Common myeloid progenitor, CD34-positive (primary cell): Measurements from ENCODE around the gene CWC25.

Experiments
- CTCF ChIA-PET: fragments of 350-600 bp; sonication (Branson Sonifier 250); formaldehyde crosslinking; loops from one replicate; lab custom pipeline; 2021; ENCODE audit warnings: antibody characterized with exemption; lab: Charles Lee
- POLR2A ChIA-PET: fragments of 350-600 bp; sonication (Branson Sonifier 250); formaldehyde crosslinking; loops from one replicate; lab custom pipeline; 2021; ENCODE audit warnings: antibody characterized with exemption; lab: Charles Lee
- DNase-seq, 3 donors: peaks; one replicate each; pipeline versions ENCODE4 v3.0.0 to v3.0.0-alpha.2; 2013
- H3K27ac ChIP-seq, 2 experiments: 1 replicate in 1 of 2; 2 replicates in 1 of 2; pipeline ENCODE4 v1.7.0; 2013; ENCODE audit warnings: inconsistent platforms in 2 of 2, low read length in 2 of 2, mild to moderate bottlenecking in 2 of 2, low read depth in 1 of 2, moderate library complexity in 1 of 2; ENCODE audit not compliant: severe bottlenecking in 2 of 2, insufficient read depth in 1 of 2, poor library complexity in 1 of 2
- H3K27me3 ChIP-seq, 5 experiments: replicated peaks in 2 of 5; 1 replicate in 3 of 5; 2 replicates in 2 of 5; pipeline versions ENCODE4 v1.6.1 to v1.7.0; 2013; ENCODE audit warnings: low read length in 4 of 5, mild to moderate bottlenecking in 2 of 5, moderate library complexity in 2 of 5, inconsistent platforms in 1 of 5; ENCODE audit not compliant: insufficient read depth in 5 of 5, control insufficient read depth in 4 of 5
- H3K36me3 ChIP-seq, 4 experiments: 1 replicate in 2 of 4; 2 replicates in 2 of 4; pipeline versions ENCODE4 v1.6.1 to v1.7.0; 2013; ENCODE audit warnings: low read length in 3 of 4, control low read depth in 1 of 4, mild to moderate bottlenecking in 1 of 4; ENCODE audit not compliant: control insufficient read depth in 4 of 4, insufficient read depth in 4 of 4
- H3K4me1 ChIP-seq, 4 experiments: 1 replicate in 3 of 4; 2 replicates in 1 of 4; pipeline versions ENCODE4 v1.6.1 to v1.7.1; 2013; ENCODE audit warnings: low read length in 3 of 4, mild to moderate bottlenecking in 3 of 4, control low read depth in 1 of 4, inconsistent platforms in 1 of 4, moderate library complexity in 1 of 4; ENCODE audit not compliant: control insufficient read depth in 4 of 4, insufficient read depth in 4 of 4; ENCODE audit errors: control extremely low read depth in 1 of 4
- H3K4me3 ChIP-seq, 7 experiments: 1 replicate in 4 of 7; 2 replicates in 3 of 7; pipeline versions ENCODE4 v1.5.1 to v1.7.0; 2013; ENCODE audit warnings: mild to moderate bottlenecking in 7 of 7, low read length in 6 of 7, moderate library complexity in 6 of 7, inconsistent platforms in 2 of 7, low read depth in 2 of 7, control low read depth in 1 of 7; ENCODE audit not compliant: insufficient read depth in 4 of 7, control insufficient read depth in 1 of 7; ENCODE audit errors: extremely low read depth in 1 of 7
- H3K9me3 ChIP-seq, 5 experiments: 1 replicate in 4 of 5; 2 replicates in 1 of 5; pipeline versions ENCODE4 v1.6.1 to v1.7.1; 2013; ENCODE audit warnings: low read length in 4 of 5, mild to moderate bottlenecking in 2 of 5, inconsistent platforms in 1 of 5, low read depth in 1 of 5, moderate library complexity in 1 of 5; ENCODE audit not compliant: control insufficient read depth in 4 of 5, insufficient read depth in 2 of 5; ENCODE audit errors: control extremely low read depth in 1 of 5
- WGBS: methylation state at CpG from one replicate; pipeline ENCODE4 v1.1.5; 2013; ENCODE audit not compliant: insufficient coverage; 5-methylcytosine and 5-hydroxymethylcytosine counted together

Gene CWC25

GRCh38 chr17:38786372-38786771, 38.7 kb downstream of the CWC25 start:
- Histone ChIP-seq H3K4me1 (no peaks in the 10 kb centered on the region), H3K36me3 (peaks cover 12 to 57% (median 43%) of the 10 kb centered on the region in 4 experiments), H3K4me3 (no peak overlapping the region), H3K27me3 (no peaks in the 10 kb centered on the region), H3K9me3 (no peaks in the 10 kb centered on the region), H3K27ac (no peak overlapping the region)
- POLR2A ChIA-PET = no interaction called here
- DNase-seq = no peak
- CTCF ChIA-PET = no interaction called here
- WGBS = 88% methylated on average over 6 of the region's 6 CpGs

- WGBS = 95% methylated on average over 3 of the region's 3 CpGs
- CTCF ChIA-PET = no interaction called here
Measured at GRCh38 chr17:38783227-38783626, 41.9 kb downstream of the CWC25 start.

GRCh38 chr17:38779965-38780752, 45.0 kb downstream of the CWC25 start:
- no peak for DNase-seq
- H3K27me3 ChIP-seq = no peaks in the 10 kb centered on the region
- H3K4me1 ChIP-seq = no peaks in the 10 kb centered on the region
- 96% methylated on average over 23 of the region's 23 CpGs for WGBS
- H3K27ac ChIP-seq = no peak overlapping the region
- H3K36me3 ChIP-seq = peaks cover 45 to 88% (median 71%) of the 10 kb centered on the region in 4 experiments
- POLR2A ChIA-PET = interaction anchor here (0.5 kb wide), 1 partner anchor 7 kb away, joined by 3 read pairs; no protein-coding TSS in a partner anchor
- no peaks in the 10 kb centered on the region for H3K9me3 ChIP-seq
- H3K4me3 ChIP-seq = no peak overlapping the region
- CTCF ChIA-PET = interaction anchor here (0.6 to 1.3 kb wide), 3 partner anchors 14 to 25 kb away, joined by 3 to 4 read pairs (median 3); no protein-coding TSS in a partner anchor

More at GRCh38 chr17:38783227-38783626, 41.9 kb downstream of the CWC25 start:
- Histone ChIP-seq H3K27me3 (no peaks in the 10 kb centered on the region), H3K36me3 (peaks cover 34 to 83% (median 66%) of the 10 kb centered on the region in 4 experiments), H3K4me1 (no peaks in the 10 kb centered on the region), H3K9me3 (no peaks in the 10 kb centered on the region), H3K27ac (no peak overlapping the region), H3K4me3 (no peak overlapping the region)
- POLR2A ChIA-PET = interaction anchor here (0.6 kb wide), 1 partner anchor 29 kb away, joined by 3 read pairs; no protein-coding TSS in a partner anchor
- DNase-seq = peak in 2 of 3 donors; percentile 2 to 6

- WGBS = 88% methylated on average over 7 of the region's 7 CpGs
- Histone ChIP-seq H3K4me1 (no peaks in the 10 kb centered on the region), H3K9me3 (no peaks in the 10 kb centered on the region), H3K27ac (no peak overlapping the region), H3K36me3 (peaks cover 47 to 87% (median 72%) of the 10 kb centered on the region in 4 experiments), H3K27me3 (no peaks in the 10 kb centered on the region), H3K4me3 (no peak overlapping the region)
- DNase-seq = no peak
- ChIA-PET CTCF (no interaction called here), POLR2A (interaction anchor here (1.4 kb wide), 1 partner anchor 16 kb away, joined by 3 read pairs; no protein-coding TSS in a partner anchor)
Measured at GRCh38 chr17:38777641-38778250, 47.4 kb downstream of the CWC25 start.

- Histone ChIP-seq H3K27me3 (no peaks in the 10 kb centered on the region), H3K4me3 (no peak overlapping the region), H3K36me3 (peaks cover 27 to 85% (median 61%) of the 10 kb centered on the region in 4 experiments), H3K27ac (no peak overlapping the region), H3K9me3 (no peaks in the 10 kb centered on the region), H3K4me1 (no peaks in the 10 kb centered on the region)
- ChIA-PET CTCF (interaction anchor here (2.0 kb wide), 1 partner anchor 15 kb away, joined by 7 read pairs; no protein-coding TSS in a partner anchor), POLR2A (no interaction called here)
- DNase-seq = no peak
Measured at GRCh38 chr17:38773258-38773657, 51.9 kb downstream of the CWC25 start.

- 86% methylated on average over 5 of the region's 6 CpGs for WGBS
- POLR2A ChIA-PET = no interaction called here
Measured at GRCh38 chr17:38768417-38768816, 56.7 kb downstream of the CWC25 start.

GRCh38 chr17:38766341-38766740, 58.8 kb downstream of the CWC25 start:
- Histone ChIP-seq H3K9me3 (no peaks in the 10 kb centered on the region), H3K4me1 (no peaks in the 10 kb centered on the region), H3K27me3 (no peaks in the 10 kb centered on the region), H3K27ac (no peak overlapping the region), H3K4me3 (no peak overlapping the region), H3K36me3 (peaks cover 18 to 92% (median 70%) of the 10 kb centered on the region in 4 experiments)
- POLR2A ChIA-PET = no interaction called here
- CTCF ChIA-PET = interaction anchor here (1.0 to 1.3 kb wide), 4 partner anchors 9 to 23 kb away, joined by 3 read pairs; no protein-coding TSS in a partner anchor
- WGBS = 90% methylated on average over 5 of the region's 5 CpGs
- DNase-seq = no peak

More at GRCh38 chr17:38768417-38768816, 56.7 kb downstream of the CWC25 start:
- Histone ChIP-seq H3K4me1 (no peaks in the 10 kb centered on the region), H3K27me3 (no peaks in the 10 kb centered on the region), H3K9me3 (no peaks in the 10 kb centered on the region), H3K4me3 (no peak overlapping the region), H3K36me3 (peaks cover 18 to 94% (median 65%) of the 10 kb centered on the region in 4 experiments), H3K27ac (no peak overlapping the region)
- no peak for DNase-seq
- CTCF ChIA-PET = no interaction called here
